Adrenal gland (tissue), 12 donors: ENCODE data around the gene TUBB2A. TPM values are rescaled to one million over a fixed set of nuclear protein-coding genes. Genes with fewer than 3 reads are reported as not detected.
A peak's percentile ranks its signal among the peaks of the same experiment; 100 is the strongest.
"Not testable (repeated sequence)": the region's sequence is repeated elsewhere in the genome, so short reads cannot be mapped to it uniquely, and the experiment has no call there.

Experiments used
- DNase-seq, 7 donors: peaks; one replicate each; pipeline ENCODE4 v3.0.0-alpha.2; 2019 to 2020
- H3K27ac ChIP-seq, 5 donors: fragments of 200-600 bp; sonication (generic) in 4 of 5; 1 replicate in 3 of 5; 2 replicates in 2 of 5; pipeline versions ENCODE4 v1.5.1 to v1.8.0; 2016 to 2020; ENCODE audit warnings: mild to moderate bottlenecking in 1 of 5
- H3K27me3 ChIP-seq: fragments of 200-600 bp; 2 replicates; pipeline ENCODE4 v1.8.0; 2021
- H3K36me3 ChIP-seq, 2 donors: fragments of 200-600 bp; replicated peaks in 1 of 2; 1 replicate in 1 of 2; 2 replicates in 1 of 2; pipeline versions ENCODE4 v1.5.1 to v1.8.0; 2018 to 2022
- H3K4me1 ChIP-seq, 2 donors: fragments of 200-600 bp; replicated peaks in 1 of 2; 1 replicate in 1 of 2; 2 replicates in 1 of 2; pipeline versions ENCODE4 v1.5.1 to v1.8.0; 2018 to 2021
- H3K4me3 ChIP-seq, 4 donors: fragments of 200-600 bp; sonication (generic) in 3 of 4; one replicate each; pipeline ENCODE4 v1.5.1; 2016 to 2018
- H3K9me3 ChIP-seq, 3 donors: fragments of 200-600 bp; sonication (generic) in 1 of 3; replicated peaks in 1 of 3; 1 replicate in 2 of 3; 2 replicates in 1 of 3; pipeline versions ENCODE4 v1.5.1 to v1.8.0; 2016 to 2021
- CTCF ChIP-seq, 6 experiments: fragments of 450-650 bp in 4 of 6; fragments of 200-600 bp in 2 of 6; sonication (generic) in 1 of 6; IDR thresholded peaks; 1 replicate in 5 of 6; 2 replicates in 1 of 6; pipeline versions ENCODE4 v1.5.1 to v1.8.0; 2016 to 2021; ENCODE audit warnings: antibody characterized with exemption in 6 of 6, mild to moderate bottlenecking in 2 of 6, moderate library complexity in 1 of 6
- POLR2A ChIP-seq, 2 donors: fragments of 450-650 bp; IDR thresholded peaks; one replicate each; pipeline ENCODE4 v1.6.1; 2017; ENCODE audit warnings: antibody characterized with exemption in 2 of 2, mild to moderate bottlenecking in 2 of 2, moderate library complexity in 1 of 2
- WGBS, 4 donors: extraction: QIAGEN DNeasy Blood & Tissue Kit in 2 of 4; methylation state at CpG; one replicate each; pipeline versions ENCODE4 v1.1.5 to v1.1.7; 2013 to 2017; 5-methylcytosine and 5-hydroxymethylcytosine counted together
- intact Hi-C, 2 donors: fragments of 100-400 bp; cut with DNase I; formaldehyde crosslinking; loops; one replicate each; pipeline versions ENCODE4 v1.14.1 to v1.15.0; 2022 to 2023
- polyA plus RNA-seq, 3 donors: library from polyadenylated mRNA; stranded (reverse); fragments of 200-250 nt in 2 of 3; fragments of 350-450 nt in 1 of 3; fragmentation: Illumina TruSeq in 1 of 3; extraction: RNeasy Lipid Tissue Mini Kit (QIAGEN cat#74804) in 1 of 3; gene quantifications; one replicate each; pipeline ENCODE4 v1.2.3, GENCODE V29; 2013 to 2014
- total RNA-seq, 9 donors: library from RNA; depleted of rRNA in 4 of 9; stranded (reverse); fragments of >200 nt in 4 of 9; fragments of 120-200 nt in 1 of 9; fragmentation: NEBNext Ultra II Directional in 1 of 9; extraction: Animal tissue kit (Norgen Biotek cat#: 25700) in 1 of 9; gene quantifications; one replicate each; pipeline versions ENCODE4 v1.1.0 to v1.2.4, GENCODE V29; 2013 to 2023
- donor health status: healthy with polysubstance abuse.
- donor health status: Bipolar disorder and iron deficiency.
- donor health status: DM: yes; HTN: yes; CAD: no.
- donor health status: DM: no; HTN: no; CAD: no.
- donor health status: DM: no; HTN: no; CAD: no.
- donor health status: DM: yes; HTN: yes; CAD: no.

The TUBB2A gene
- total and polyA plus RNA-seq, 12 donors, result 6.4 to 59.9 (median 16.0) TPM

GRCh38 chr6:3162067-3162497 is 4.7 kb upstream of the TUBB2A start:
- H3K27ac ChIP-seq, result peak overlapping the region in 2 of 5 donors; percentile 88 to 89
- no peaks in the 10 kb centered on the region for H3K4me1 ChIP-seq

GRCh38 chr6:3159805-3160781 is 2.7 kb upstream of the TUBB2A start:
- no peaks in the 10 kb centered on the region for H3K27me3 ChIP-seq
- intact Hi-C loops, result loop anchor here in 1 of 2 donors (10.0 kb wide), 1 partner anchor 85 kb away; no protein-coding TSS in a partner anchor
- 54 to 59% (median 55%) methylated on average over 31 of the region's 31 CpGs for WGBS, 4 donors

More at GRCh38 chr6:3162067-3162497, 4.7 kb upstream of the TUBB2A start:
- no peaks in the 10 kb centered on the region for H3K36me3 ChIP-seq
- DNase-seq, result no peak
- H3K9me3 ChIP-seq, result no peaks in the 10 kb centered on the region
- TF ChIP-seq POLR2A (IDR thresholded peaks at IDR 0.05), result no peak
- no peak for TF ChIP-seq CTCF (IDR thresholded peaks at IDR 0.05)
- H3K4me3 ChIP-seq, result peak overlapping the region in 1 of 4 donors; percentile 82
- no peaks in the 10 kb centered on the region for H3K27me3 ChIP-seq
- WGBS, 4 donors, result 65 to 85% (median 78%) methylated on average over 6 to 7 of the region's 7 CpGs
- intact Hi-C loops, result loop anchor here in 1 of 2 donors (10.0 kb wide), 1 partner anchor 83 kb away; no protein-coding TSS in a partner anchor

GRCh38 chr6:3156184-3157130 is 887 bp downstream of the TUBB2A start:
- intact Hi-C loops, H3K36me3 ChIP-seq, H3K4me1 ChIP-seq, H3K9me3 ChIP-seq, H3K27me3 ChIP-seq: not testable (repeated sequence)
- Histone ChIP-seq H3K27ac (peak overlapping the region in 2 of 5 donors; percentile 86 to 92), H3K4me3 (peak overlapping the region in 3 of 4 donors; percentile 40 to 88 (median 78))
- peak in 4 of 7 donors; percentile 10 to 60 (median 28) for DNase-seq
- WGBS, 4 donors, result 4 to 14% (median 9%) methylated on average over 12 to 28 of the region's 32 CpGs

More at GRCh38 chr6:3159805-3160781, 2.7 kb upstream of the TUBB2A start:
- DNase-seq, result peak; percentile 44 to 79 (median 64)
- Histone ChIP-seq H3K9me3 (no peaks in the 10 kb centered on the region), H3K36me3 (peaks cover 0 to 3% of the 10 kb centered on the region in 2 donors), H3K4me3 (no peak overlapping the region), H3K27ac (peak overlapping the region in 1 of 5 donors; percentile 6), H3K4me1 (no peaks in the 10 kb centered on the region)
- TF ChIP-seq POLR2A (IDR thresholded peaks at IDR 0.05), result no peak
- TF ChIP-seq CTCF (IDR thresholded peaks at IDR 0.05), result no peak

- DNase-seq, intact Hi-C loops, H3K4me1 ChIP-seq, H3K27ac ChIP-seq, H3K36me3 ChIP-seq, H3K4me3 ChIP-seq, H3K9me3 ChIP-seq, H3K27me3 ChIP-seq: not testable (repeated sequence)
- 73 to 91% (median 78%) methylated on average over 5 to 6 of the region's 6 CpGs for WGBS, 4 donors
Observed at GRCh38 chr6:3155416-3155815, 1.9 kb downstream of the TUBB2A start.
